Progenitor cell of endocrine pancreas (in vitro differentiated cells): ENCODE results near the gene KCNIP1. TPM values are rescaled to one million over a fixed set of nuclear protein-coding genes. Genes with fewer than 3 reads are reported as not detected.

ENCODE experiments used
- DNase-seq: peaks from one replicate; pipeline ENCODE4 v3.0.0; 2021; ENCODE audit warnings: low spot score; ENCODE audit not compliant: unreplicated experiment
- H3K27ac Mint-ChIP-seq: 2 replicates; pipeline ENCODE4 v1.8.0; 2021; ENCODE audit warnings: mild to moderate bottlenecking, moderate library complexity, mixed read lengths
- H3K27me3 Mint-ChIP-seq: 2 replicates; pipeline ENCODE4 v1.8.0; 2021; ENCODE audit warnings: mixed read lengths
- H3K36me3 Mint-ChIP-seq: 2 replicates; pipeline ENCODE4 v1.8.0; 2022; ENCODE audit warnings: mixed read lengths; ENCODE audit not compliant: insufficient read depth
- H3K4me1 Mint-ChIP-seq: 2 replicates; pipeline ENCODE4 v1.8.0; 2021; ENCODE audit warnings: low read depth, mixed read lengths
- H3K4me3 Mint-ChIP-seq: 2 replicates; pipeline ENCODE4 v1.8.0; 2021; ENCODE audit warnings: low read depth, mild to moderate bottlenecking, moderate library complexity, mixed read lengths
- H3K9me3 Mint-ChIP-seq: 2 replicates; pipeline ENCODE4 v1.8.0; 2021; ENCODE audit warnings: low read depth, mixed read lengths
- total RNA-seq: library from RNA; stranded (reverse); gene quantifications from 2 replicates; pipeline ENCODE4 v1.2.1, GENCODE V29; 2021
- TF ChIP-seq, protein P1 (sequence below): fragments of 200-600 bp; sonication (generic); IDR thresholded peaks from one replicate; pipeline ENCODE4 v1.5.0; 2021; ENCODE audit warnings: antibody characterized with exemption, mild to moderate bottlenecking; ENCODE audit not compliant: unreplicated experiment

Gene KCNIP1
- total RNA-seq, 1 donor from 2014 or later: 18.2 TPM

DNA sequence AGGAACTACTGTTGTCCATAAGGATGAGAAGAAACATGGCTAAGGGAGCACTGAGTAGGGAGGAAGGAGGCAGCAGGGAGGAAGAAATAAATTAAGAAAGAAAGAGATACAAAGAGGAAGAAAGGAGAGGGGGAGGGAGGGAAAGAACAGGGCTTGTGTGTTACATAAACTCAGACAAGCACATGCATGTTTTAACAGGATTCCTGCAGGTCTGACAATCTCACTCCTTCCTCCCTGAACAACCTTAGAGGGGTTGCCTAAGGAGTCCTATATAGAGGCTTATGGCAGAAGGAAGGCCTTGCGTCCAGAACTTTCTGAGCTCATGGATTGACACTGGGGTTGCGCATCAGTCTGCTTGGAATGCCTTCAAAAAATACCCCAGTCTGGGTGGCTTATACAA is 4.2 kb upstream of the KCNIP1 start:
- TF ChIP-seq, protein P1, sequence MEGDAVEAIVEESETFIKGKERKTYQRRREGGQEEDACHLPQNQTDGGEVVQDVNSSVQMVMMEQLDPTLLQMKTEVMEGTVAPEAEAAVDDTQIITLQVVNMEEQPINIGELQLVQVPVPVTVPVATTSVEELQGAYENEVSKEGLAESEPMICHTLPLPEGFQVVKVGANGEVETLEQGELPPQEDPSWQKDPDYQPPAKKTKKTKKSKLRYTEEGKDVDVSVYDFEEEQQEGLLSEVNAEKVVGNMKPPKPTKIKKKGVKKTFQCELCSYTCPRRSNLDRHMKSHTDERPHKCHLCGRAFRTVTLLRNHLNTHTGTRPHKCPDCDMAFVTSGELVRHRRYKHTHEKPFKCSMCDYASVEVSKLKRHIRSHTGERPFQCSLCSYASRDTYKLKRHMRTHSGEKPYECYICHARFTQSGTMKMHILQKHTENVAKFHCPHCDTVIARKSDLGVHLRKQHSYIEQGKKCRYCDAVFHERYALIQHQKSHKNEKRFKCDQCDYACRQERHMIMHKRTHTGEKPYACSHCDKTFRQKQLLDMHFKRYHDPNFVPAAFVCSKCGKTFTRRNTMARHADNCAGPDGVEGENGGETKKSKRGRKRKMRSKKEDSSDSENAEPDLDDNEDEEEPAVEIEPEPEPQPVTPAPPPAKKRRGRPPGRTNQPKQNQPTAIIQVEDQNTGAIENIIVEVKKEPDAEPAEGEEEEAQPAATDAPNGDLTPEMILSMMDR: no peak
- H3K27me3 Mint-ChIP-seq: peaks cover 23% of the 10 kb centered on the region
- H3K4me1 Mint-ChIP-seq: peaks cover 28% of the 10 kb centered on the region
- no peak overlapping the region for H3K4me3 Mint-ChIP-seq
- no peaks in the 10 kb centered on the region for H3K36me3 Mint-ChIP-seq
- H3K27ac Mint-ChIP-seq: no peak overlapping the region
- H3K9me3 Mint-ChIP-seq: no peaks in the 10 kb centered on the region
- DNase-seq: no peak

DNA sequence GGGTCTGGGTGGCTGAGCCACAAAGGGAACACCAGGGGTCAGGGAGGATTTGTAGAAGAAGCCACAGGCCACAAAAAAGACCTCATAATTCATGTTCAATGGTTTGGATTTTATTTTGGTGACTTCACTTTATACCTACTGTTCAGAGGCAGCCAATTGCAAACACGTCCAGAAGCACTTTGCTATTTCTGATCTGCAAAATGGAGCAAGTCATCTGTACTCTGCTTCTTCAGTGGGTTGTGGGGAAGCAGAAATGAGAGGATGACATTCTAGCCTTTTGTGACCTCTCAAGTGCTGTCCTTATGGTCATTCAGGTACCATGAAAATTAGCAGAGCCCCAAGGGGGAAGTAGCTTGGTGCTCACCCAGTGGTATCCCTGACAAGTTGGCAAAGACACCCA is 2.5 kb upstream of the KCNIP1 start:
- Mint-ChIP-seq H3K9me3 (no peaks in the 10 kb centered on the region), H3K27me3 (peaks cover 28% of the 10 kb centered on the region), H3K4me1 (peaks cover 39% of the 10 kb centered on the region), H3K27ac (no peak overlapping the region), H3K4me3 (no peak overlapping the region), H3K36me3 (no peaks in the 10 kb centered on the region)
- no peak for DNase-seq
- TF ChIP-seq, protein P1: no peak

DNA sequence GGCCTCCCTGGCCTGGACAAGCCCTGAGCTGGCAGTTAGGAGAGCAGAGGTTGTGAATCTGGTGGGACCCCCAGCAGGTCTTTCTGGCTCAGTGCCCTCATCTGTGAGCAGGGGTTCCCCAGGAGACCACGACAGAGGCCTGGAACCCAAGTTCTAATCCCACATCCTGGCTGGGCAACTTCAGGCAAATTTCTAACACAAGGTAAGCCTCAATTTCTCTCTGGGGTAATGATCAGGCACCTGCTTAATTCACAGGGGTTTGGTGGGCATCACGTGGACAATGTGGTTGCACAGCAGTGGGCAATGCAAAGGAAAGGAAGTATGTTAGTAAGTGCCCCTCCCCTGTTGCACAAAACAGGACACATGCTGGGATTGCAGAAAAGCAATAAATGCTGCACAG is 1.9 kb upstream of the KCNIP1 start:
- no peak for DNase-seq
- no peak overlapping the region for H3K27ac Mint-ChIP-seq
- peaks cover 36% of the 10 kb centered on the region for H3K4me1 Mint-ChIP-seq
- TF ChIP-seq, protein P1: no peak
- H3K9me3 Mint-ChIP-seq: no peaks in the 10 kb centered on the region
- H3K36me3 Mint-ChIP-seq: no peaks in the 10 kb centered on the region
- H3K4me3 Mint-ChIP-seq: no peak overlapping the region
- peaks cover 27% of the 10 kb centered on the region for H3K27me3 Mint-ChIP-seq

DNA sequence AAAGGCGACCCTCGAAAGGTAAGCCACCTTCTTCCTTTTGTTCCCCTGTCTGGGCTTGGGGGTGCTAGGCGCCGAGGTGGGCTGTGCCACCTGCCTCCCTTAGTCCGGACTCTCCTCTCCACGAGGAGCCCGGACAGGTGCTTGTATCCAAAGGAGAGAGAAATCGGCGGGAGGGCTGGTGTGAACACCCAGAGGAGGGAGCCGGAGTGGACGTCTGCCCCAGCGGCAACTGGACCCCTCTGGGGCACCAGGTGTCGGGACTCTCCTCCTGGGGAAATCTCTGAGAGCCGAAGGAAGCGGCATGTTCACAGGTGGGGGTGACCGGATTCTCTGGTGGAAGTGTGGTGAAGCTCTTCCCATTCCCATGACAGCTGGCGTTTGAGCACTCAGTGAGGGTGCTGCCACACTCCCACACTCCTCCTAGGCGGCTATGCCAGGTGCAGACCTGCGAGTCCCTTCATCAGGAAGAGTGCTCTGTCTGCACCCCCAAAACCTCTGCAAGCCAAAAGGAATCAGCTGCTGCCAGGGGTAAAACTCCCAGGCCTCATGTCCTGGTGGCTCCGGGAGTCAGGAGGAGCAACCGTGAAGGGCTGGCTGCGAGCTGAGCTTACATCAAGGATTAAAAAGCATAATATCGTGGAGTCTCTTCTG is 921 bp downstream of the KCNIP1 start:
- Mint-ChIP-seq H3K27me3 (peaks cover 39% of the 10 kb centered on the region), H3K36me3 (peaks cover 1% of the 10 kb centered on the region), H3K9me3 (no peaks in the 10 kb centered on the region), H3K4me1 (peaks cover 20% of the 10 kb centered on the region), H3K4me3 (peak overlapping the region; percentile 70), H3K27ac (peak overlapping the region; percentile 76)
- DNase-seq: no peak
- TF ChIP-seq, protein P1: no peak

DNA sequence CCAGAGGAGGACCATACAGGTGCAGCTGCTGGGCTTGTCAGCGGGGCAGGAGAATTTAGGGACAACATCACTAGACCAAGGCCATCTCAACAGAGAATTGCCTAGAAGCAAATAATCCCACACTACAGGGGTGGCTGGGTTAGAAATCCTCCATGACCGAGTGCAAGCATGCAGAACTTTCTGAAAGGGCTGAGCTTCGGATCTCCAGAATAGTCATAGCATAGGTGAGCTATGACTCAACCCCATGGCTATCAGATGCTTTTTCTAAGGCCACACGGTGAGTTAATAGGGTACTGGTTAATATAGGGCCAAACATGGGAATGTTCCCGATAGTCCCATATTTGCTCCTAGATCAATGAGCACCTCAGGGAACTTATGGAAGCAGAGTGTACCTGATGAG is 4.2 kb downstream of the KCNIP1 start:
- Mint-ChIP-seq H3K4me3 (no peak overlapping the region), H3K36me3 (peaks cover 4% of the 10 kb centered on the region), H3K4me1 (peaks cover 16% of the 10 kb centered on the region), H3K27me3 (peaks cover 34% of the 10 kb centered on the region), H3K9me3 (no peaks in the 10 kb centered on the region), H3K27ac (no peak overlapping the region)
- TF ChIP-seq, protein P1: no peak
- DNase-seq: no peak
